Measurements from ENCODE around the gene E2F4. TPM values are rescaled to one million over a fixed set of nuclear protein-coding genes. Genes with fewer than 3 reads are reported as not detected.

E2F4 gene
- total and polyA plus RNA-seq, 3 experiments from 2014 or later = 86.0 to 139 (median 137) TPM

- peak overlapping the region; percentile 43 to 97 (median 88) for H3K27ac Mint-ChIP-seq
- H3K4me1 ChIP-seq (ENCODE audit: insufficient read depth, low read length) = peaks cover 48% of the 10 kb centered on the region
- no peaks in the 10 kb centered on the region for H3K9me3 Mint-ChIP-seq
- H3K27ac ChIP-seq (ENCODE audit: low read depth, low read length) = peak overlapping the region; percentile 72
- CTCF ChIA-PET = interaction anchor here (1.2 to 1.9 kb wide), 4 partner anchors 15 to 229 kb away, joined by 3 to 7 read pairs (median 4); partner anchors contain the start of genes FBXL8, TMEM208 and TRADD
- peak; percentile 21 to 69 (median 45) for DNase-seq
- H3K36me3 ChIP-seq (ENCODE audit: insufficient read depth, low read length) = no peaks in the 10 kb centered on the region
- peaks cover 0 to 6% (median 0%) of the 10 kb centered on the region in 3 donors for H3K36me3 Mint-ChIP-seq
- POLR2A ChIA-PET = interaction anchor here (0.7 to 1.6 kb wide), 2 partner anchors 19 to 51 kb away, joined by 3 to 14 read pairs; partner anchors contain the start of gene TMEM208
- peak overlapping the region; percentile 73 for H3K4me3 ChIP-seq (ENCODE audit: low read length)
- H3K27me3 ChIP-seq (ENCODE audit: insufficient read depth, low read length, poor library complexity, severe bottlenecking) = no peaks in the 10 kb centered on the region
- no peaks in the 10 kb centered on the region for H3K27me3 Mint-ChIP-seq
- peaks cover 34 to 61% (median 52%) of the 10 kb centered on the region in 3 donors for H3K4me1 Mint-ChIP-seq
- H3K9me3 ChIP-seq (ENCODE audit: low read length) = no peaks in the 10 kb centered on the region
- H3K4me3 Mint-ChIP-seq = peak overlapping the region; percentile 82 to 97 (median 91)
Measured at GRCh38 chr16:67246081-67246755, 54.3 kb downstream of the E2F4 start.

GRCh38 chr16:67246756-67247191 lies 54.8 kb downstream of the E2F4 start:
- POLR2A ChIA-PET = interaction anchor here (1.6 kb wide), 1 partner anchor 20 kb away, joined by 14 read pairs; the partner anchor contains the start of gene TMEM208
- no peaks in the 10 kb centered on the region for H3K9me3 Mint-ChIP-seq
- DNase-seq = peak in 3 of 5 donors; percentile 24 to 47 (median 46)
- H3K27me3 Mint-ChIP-seq = no peaks in the 10 kb centered on the region
- Histone ChIP-seq H3K9me3 (ENCODE audit: low read length) (no peaks in the 10 kb centered on the region), H3K4me1 (ENCODE audit: insufficient read depth, low read length) (peaks cover 48% of the 10 kb centered on the region), H3K36me3 (ENCODE audit: insufficient read depth, low read length) (no peaks in the 10 kb centered on the region), H3K27me3 (ENCODE audit: insufficient read depth, low read length, poor library complexity, severe bottlenecking) (no peaks in the 10 kb centered on the region), H3K4me3 (ENCODE audit: low read length) (peak overlapping the region; percentile 73), H3K27ac (ENCODE audit: low read depth, low read length) (peak overlapping the region; percentile 72)
- H3K4me3 Mint-ChIP-seq = peak overlapping the region; percentile 82 to 97 (median 91)
- peak overlapping the region; percentile 67 to 97 (median 90) for H3K27ac Mint-ChIP-seq
- peaks cover 31 to 56% (median 52%) of the 10 kb centered on the region in 3 donors for H3K4me1 Mint-ChIP-seq
- CTCF ChIA-PET = interaction anchor here (0.6 to 1.9 kb wide), 6 partner anchors 15 to 267 kb away, joined by 3 to 7 read pairs (median 4); partner anchors contain the start of genes FBXL8, TMEM208 and TRADD
- peaks cover 0 to 6% (median 0%) of the 10 kb centered on the region in 3 donors for H3K36me3 Mint-ChIP-seq

GRCh38 chr16:67247192-67248072 lies 55.5 kb downstream of the E2F4 start, which contains the start of gene FHOD1:
FHOD1 (minus strand) TSS chr16:67247481; CDS start chr16:67247410, 71 bp downstream.
- no peaks in the 10 kb centered on the region for H3K9me3 ChIP-seq (ENCODE audit: low read length)
- no peaks in the 10 kb centered on the region for H3K9me3 Mint-ChIP-seq
- POLR2A ChIA-PET = interaction anchor here (1.6 to 2.0 kb wide), 2 partner anchors 21 to 62 kb away, joined by 5 to 14 read pairs; partner anchors contain the start of gene TMEM208
- peak within 1 kb of the TSS; percentile 72 for H3K27ac ChIP-seq (ENCODE audit: low read depth, low read length)
- H3K4me3 ChIP-seq (ENCODE audit: low read length) = peak within 1 kb of the TSS; percentile 73
- peak within 1 kb of the TSS; percentile 67 to 97 (median 90) for H3K27ac Mint-ChIP-seq
- peak within 1 kb of the TSS; percentile 82 to 97 (median 91) for H3K4me3 Mint-ChIP-seq
- H3K36me3 Mint-ChIP-seq = peaks cover 0 to 6% (median 0%) of the 10 kb centered on the region in 3 donors
- peaks cover 48% of the 10 kb centered on the region for H3K4me1 ChIP-seq (ENCODE audit: insufficient read depth, low read length)
- DNase-seq = peak; percentile 90 to 97 (median 95)
- no peaks in the 10 kb centered on the region for H3K36me3 ChIP-seq (ENCODE audit: insufficient read depth, low read length)
- no peaks in the 10 kb centered on the region for H3K27me3 Mint-ChIP-seq
- CTCF ChIA-PET = interaction anchor here (0.6 to 1.9 kb wide), 7 partner anchors 12 to 267 kb away, joined by 3 to 7 read pairs (median 3); partner anchors contain the start of genes FBXL8, TMEM208 and TRADD
- no peaks in the 10 kb centered on the region for H3K27me3 ChIP-seq (ENCODE audit: insufficient read depth, low read length, poor library complexity, severe bottlenecking)
- peaks cover 31 to 56% (median 52%) of the 10 kb centered on the region in 3 donors for H3K4me1 Mint-ChIP-seq

- H3K27ac ChIP-seq (ENCODE audit: low read depth, low read length) = peak overlapping the region; percentile 29
- CTCF ChIA-PET = interaction anchor here (0.7 to 1.9 kb wide), 5 partner anchors 13 to 266 kb away, joined by 3 to 7 read pairs (median 3); partner anchors contain the start of genes E2F4, FBXL8 and TRADD
- H3K4me1 ChIP-seq (ENCODE audit: insufficient read depth, low read length) = peaks cover 48% of the 10 kb centered on the region
- Mint-ChIP-seq H3K27me3 (no peaks in the 10 kb centered on the region), H3K4me1 (peaks cover 31 to 56% (median 52%) of the 10 kb centered on the region in 3 donors), H3K9me3 (no peaks in the 10 kb centered on the region), H3K36me3 (peaks cover 0 to 4% (median 0%) of the 10 kb centered on the region in 3 donors), H3K27ac (peak overlapping the region; percentile 54 to 97 (median 89)), H3K4me3 (peak overlapping the region; percentile 82 to 97 (median 91))
- H3K36me3 ChIP-seq (ENCODE audit: insufficient read depth, low read length) = no peaks in the 10 kb centered on the region
- POLR2A ChIA-PET = interaction anchor here (0.5 to 2.0 kb wide), 4 partner anchors 21 to 751 kb away, joined by 3 to 14 read pairs (median 4); partner anchors contain the start of gene TMEM208
- peak overlapping the region; percentile 73 for H3K4me3 ChIP-seq (ENCODE audit: low read length)
- no peaks in the 10 kb centered on the region for H3K27me3 ChIP-seq (ENCODE audit: insufficient read depth, low read length, poor library complexity, severe bottlenecking)
- no peak for DNase-seq
- no peaks in the 10 kb centered on the region for H3K9me3 ChIP-seq (ENCODE audit: low read length)
Measured at GRCh38 chr16:67248073-67248400, 56.1 kb downstream of the E2F4 start.

Other genes with a start within 250 kb of the E2F4 start
- under 1 TPM; 0.16 to 0.24 TPM for gene CES3, start 230.9 kb upstream of the E2F4 start, total RNA-seq
- gene CES3, start 230.9 kb upstream of the E2F4 start, polyA plus RNA-seq = not detected
- gene CES4A, start 203.6 kb upstream of the E2F4 start, total RNA-seq = 1 to 10 TPM; 4.2 to 5.1 TPM
- gene CES4A, start 203.6 kb upstream of the E2F4 start, polyA plus RNA-seq = 1.7 TPM
- 100 to 1,000 TPM; 132 to 141 TPM for gene CBFB, start 163.0 kb upstream of the E2F4 start, total RNA-seq
- gene CBFB, start 163.0 kb upstream of the E2F4 start, polyA plus RNA-seq = 100 TPM
- 10 to 100 TPM; 20.2 to 21.2 TPM for gene PHAF1, start 82.2 kb upstream of the E2F4 start, total RNA-seq
- 14.7 TPM for gene PHAF1, start 82.2 kb upstream of the E2F4 start, polyA plus RNA-seq
- gene B3GNT9, start 41.2 kb upstream of the E2F4 start, total RNA-seq = 1 to 10 TPM; 2.4 to 2.7 TPM
- gene B3GNT9, start 41.2 kb upstream of the E2F4 start, polyA plus RNA-seq = 5.0 TPM
- gene TRADD, start 32.2 kb upstream of the E2F4 start, total RNA-seq = 10 to 100 TPM; 23.8 to 28.7 TPM
- 141 TPM for gene TRADD, start 32.2 kb upstream of the E2F4 start, polyA plus RNA-seq
- gene FBXL8, start 32.2 kb upstream of the E2F4 start, total RNA-seq = 10 to 100 TPM; 10.5 to 14.3 TPM
- gene FBXL8, start 32.2 kb upstream of the E2F4 start, polyA plus RNA-seq = 11.6 TPM
- gene HSF4, start 27.4 kb upstream of the E2F4 start, total RNA-seq = 10 to 100 TPM; 11.6 to 13.3 TPM
- gene HSF4, start 27.4 kb upstream of the E2F4 start, polyA plus RNA-seq = not detected
- 1 to 10 TPM; 2.1 to 2.3 TPM for gene NOL3, start 21.6 kb upstream of the E2F4 start, total RNA-seq
- gene NOL3, start 21.6 kb upstream of the E2F4 start, polyA plus RNA-seq = 0.91 TPM
- gene MATCAP1, start 8.2 kb upstream of the E2F4 start, total RNA-seq = 10 to 100 TPM; 15.3 to 15.6 TPM
- 0.68 TPM for gene MATCAP1, start 8.2 kb upstream of the E2F4 start, polyA plus RNA-seq
- not detected for gene EXOC3L1, start 2.0 kb upstream of the E2F4 start, total RNA-seq
- not detected for gene EXOC3L1, start 2.0 kb upstream of the E2F4 start, polyA plus RNA-seq
- 1 to 10 TPM; 5.0 to 5.3 TPM for gene ELMO3, start 7.0 kb downstream of the E2F4 start, total RNA-seq
- gene ELMO3, start 7.0 kb downstream of the E2F4 start, polyA plus RNA-seq = not detected
- 10 to 100 TPM; 58.4 to 69.5 TPM for gene TMEM208, start 35.0 kb downstream of the E2F4 start, total RNA-seq
- gene TMEM208, start 35.0 kb downstream of the E2F4 start, polyA plus RNA-seq = 83.7 TPM
- 100 to 1,000 TPM; 111 to 117 TPM for gene FHOD1, start 55.3 kb downstream of the E2F4 start, total RNA-seq
- 5.5 TPM for gene FHOD1, start 55.3 kb downstream of the E2F4 start, polyA plus RNA-seq
- 1 to 10 TPM; 5.2 TPM for gene SLC9A5, start 56.8 kb downstream of the E2F4 start, total RNA-seq
- gene SLC9A5, start 56.8 kb downstream of the E2F4 start, polyA plus RNA-seq = not detected
- gene PLEKHG4, start 87.4 kb downstream of the E2F4 start, total RNA-seq = 10 to 100 TPM; 25.3 to 29.3 TPM
- 1.6 TPM for gene PLEKHG4, start 87.4 kb downstream of the E2F4 start, polyA plus RNA-seq
- gene KCTD19, start 134.6 kb downstream of the E2F4 start, total RNA-seq = 1 to 10 TPM in 1 of 2 experiments, under 1 TPM in 1; 0.71 to 1.4 TPM
- gene KCTD19, start 134.6 kb downstream of the E2F4 start, polyA plus RNA-seq = not detected
- gene LRRC36, start 134.7 kb downstream of the E2F4 start, total RNA-seq = under 1 TPM; 0.28 to 0.31 TPM
- gene LRRC36, start 134.7 kb downstream of the E2F4 start, polyA plus RNA-seq = not detected
- not detected for gene TPPP3, start 201.3 kb downstream of the E2F4 start, total RNA-seq
- gene TPPP3, start 201.3 kb downstream of the E2F4 start, polyA plus RNA-seq = not detected
- 1 to 10 TPM; 1.3 TPM for gene ZDHHC1, start 224.3 kb downstream of the E2F4 start, total RNA-seq
- 0.60 TPM for gene ZDHHC1, start 224.3 kb downstream of the E2F4 start, polyA plus RNA-seq
- 1 to 10 TPM; 1.1 to 1.5 TPM for gene HSD11B2, start 239.0 kb downstream of the E2F4 start, total RNA-seq
- not detected for gene HSD11B2, start 239.0 kb downstream of the E2F4 start, polyA plus RNA-seq

All from CD8-positive, alpha-beta memory T cell (primary cell).